ENCODE measurements around the gene CTSZ. TPM values are rescaled to one million over a fixed set of nuclear protein-coding genes. Genes with fewer than 3 reads are reported as not detected.
"Not testable (repeated sequence)": the region's sequence is repeated elsewhere in the genome, so short reads cannot be mapped to it uniquely, and the experiment has no call there.

Gene CTSZ
- polyA plus RNA-seq, 3 donors: 62.6 to 755 (median 86.4) TPM

GRCh38 chr20:58950603-58951002 lies 56.5 kb downstream of the CTSZ start:
- Histone ChIP-seq H3K79me2 (ENCODE audit: insufficient read depth, low read length) (no peaks in the 10 kb centered on the region), H3K36me3 (replicated peaks in 1 of 2; ENCODE audit: control insufficient read depth in 1 of 2, insufficient read depth in 2 of 2, low read length in 2 of 2) (no peaks in the 10 kb centered on the region), H4K20me1 (ENCODE audit: insufficient read depth, low read length) (no peaks in the 10 kb centered on the region), H3K27me3 (ENCODE audit: control insufficient read depth in 2 of 2, insufficient read depth in 2 of 2, low read length in 2 of 2) (no peaks in the 10 kb centered on the region), H3K9me3 (replicated peaks in 1 of 2; ENCODE audit: control insufficient read depth in 1 of 2, insufficient read depth in 1 of 2, low read length in 2 of 2) (no peaks in the 10 kb centered on the region), H3K9ac (ENCODE audit: insufficient read depth, low read length, poor library complexity, severe bottlenecking) (no peak overlapping the region), H2AFZ (ENCODE audit: insufficient read depth, low read depth, low read length, poor library complexity, severe bottlenecking) (no peak overlapping the region), H3K4me1 (ENCODE audit: control insufficient read depth in 1 of 2, insufficient read depth in 2 of 2, low read length in 2 of 2) (peaks cover 9 to 12% of the 10 kb centered on the region in 2 donors), H3K4me3 (replicated peaks in 1 of 3; ENCODE audit: low read depth in 2 of 3, low read length in 3 of 3) (no peak overlapping the region), H3K4me2 (replicated peaks; ENCODE audit: extremely low read depth, low read length, poor library complexity, severe bottlenecking) (no peak overlapping the region), H3K27ac (ENCODE audit: low read depth in 1 of 2, low read length in 2 of 2) (no peak overlapping the region)
- H3K36me3 Mint-ChIP-seq: no peaks in the 10 kb centered on the region
- peak overlapping the region in 1 of 7 donors; percentile 50 for H3K27ac Mint-ChIP-seq
- intact Hi-C loops (cut with micrococcal nuclease): no loop called here
- peak overlapping the region in 1 of 2 donors; percentile 31 for H3K4me3 Mint-ChIP-seq
- H3K27me3 Mint-ChIP-seq (ENCODE audit: low read depth in 3 of 3): no peaks in the 10 kb centered on the region
- peaks cover 0 to 5% (median 0%) of the 10 kb centered on the region in 7 donors for H3K9me3 Mint-ChIP-seq
- peaks cover 13% of the 10 kb centered on the region for H3K4me1 Mint-ChIP-seq
- no CpG with 5 or more reads among the region's 5 CpGs for WGBS (ENCODE audit: insufficient coverage)
- no peak for DNase-seq
- TF ChIP-seq CTCF (IDR thresholded peaks at IDR 0.05): no peak

- H3K9me3 Mint-ChIP-seq; H3K27ac ChIP-seq (ENCODE audit: low read depth in 1 of 2, low read length in 2 of 2); H3K9me3 ChIP-seq (replicated peaks in 1 of 2; ENCODE audit: control insufficient read depth in 1 of 2, insufficient read depth in 1 of 2, low read length in 2 of 2); H4K20me1 ChIP-seq (ENCODE audit: insufficient read depth, low read length); H3K36me3 ChIP-seq (replicated peaks in 1 of 2; ENCODE audit: control insufficient read depth in 1 of 2, insufficient read depth in 2 of 2, low read length in 2 of 2); H3K27ac Mint-ChIP-seq; H3K36me3 Mint-ChIP-seq; intact Hi-C loops (cut with micrococcal nuclease); H3K27me3 Mint-ChIP-seq (ENCODE audit: low read depth in 3 of 3); H3K4me3 Mint-ChIP-seq; H3K4me2 ChIP-seq (replicated peaks; ENCODE audit: extremely low read depth, low read length, poor library complexity, severe bottlenecking); H2AFZ ChIP-seq (ENCODE audit: insufficient read depth, low read depth, low read length, poor library complexity, severe bottlenecking); H3K9ac ChIP-seq (ENCODE audit: insufficient read depth, low read length, poor library complexity, severe bottlenecking); H3K4me3 ChIP-seq (replicated peaks in 1 of 3; ENCODE audit: low read depth in 2 of 3, low read length in 3 of 3); DNase-seq; H3K79me2 ChIP-seq (ENCODE audit: insufficient read depth, low read length); H3K27me3 ChIP-seq (ENCODE audit: control insufficient read depth in 2 of 2, insufficient read depth in 2 of 2, low read length in 2 of 2): not testable (repeated sequence)
- peaks cover 9 to 13% of the 10 kb centered on the region in 2 donors for H3K4me1 ChIP-seq (ENCODE audit: control insufficient read depth in 1 of 2, insufficient read depth in 2 of 2, low read length in 2 of 2)
- WGBS (ENCODE audit: insufficient coverage): 100% methylated on average over 2 of the region's 7 CpGs
- H3K4me1 Mint-ChIP-seq: peaks cover 14% of the 10 kb centered on the region
Measured at GRCh38 chr20:58947797-58948388, 59.2 kb downstream of the CTSZ start.

Measured in CD14-positive monocyte (primary cell).